Effector CD8-positive, alpha-beta T cell (primary cell): Measurements from ENCODE around the gene NT5M.

Source experiments
- DNase-seq: peaks from one replicate; lab custom pipeline; 2025; lab: John Stamatoyannopoulos, UW

NT5M gene

GRCh38 chr17:17343896-17344506 lies 40.8 kb downstream of the NT5M start:
- DNase-seq, result no peak

GRCh38 chr17:17344507-17345293 lies 41.5 kb downstream of the NT5M start:
- DNase-seq, result no peak

- no peak for DNase-seq
Measured at GRCh38 chr17:17345294-17345597, 42.1 kb downstream of the NT5M start.

- DNase-seq, result no peak
Measured at GRCh38 chr17:17345686-17346427, 42.7 kb downstream of the NT5M start.

GRCh38 chr17:17346428-17347233 lies 43.5 kb downstream of the NT5M start:
- no peak for DNase-seq

GRCh38 chr17:17347234-17347955 lies 44.2 kb downstream of the NT5M start:
- DNase-seq, result no peak

- DNase-seq, result no peak
Measured at GRCh38 chr17:17347956-17348871, 45.0 kb downstream of the NT5M start.

- DNase-seq, result no peak
Measured at GRCh38 chr17:17348872-17349723, 45.9 kb downstream of the NT5M start.

- DNase-seq, result no peak
Measured at GRCh38 chr17:17349724-17350106, 46.5 kb downstream of the NT5M start.

- DNase-seq, result no peak
Measured at GRCh38 chr17:17350491-17351355, 47.5 kb downstream of the NT5M start.

GRCh38 chr17:17351356-17351891 lies 48.3 kb downstream of the NT5M start:
- DNase-seq, result no peak

- DNase-seq, result no peak
Measured at GRCh38 chr17:17351901-17352781, 49.0 kb downstream of the NT5M start.

GRCh38 chr17:17352836-17353624 lies 49.9 kb downstream of the NT5M start:
- no peak for DNase-seq

- DNase-seq, result no peak
Measured at GRCh38 chr17:17353625-17354484, 50.7 kb downstream of the NT5M start.

GRCh38 chr17:17354560-17355349 lies 51.6 kb downstream of the NT5M start:
- DNase-seq, result peak; percentile 68
